Activated T-cell treated with anti-CD3 and anti-CD28 coated beads for 1 hour (primary cell): Measurements from ENCODE around the gene CD70.
A peak's percentile ranks its signal among the peaks of the same experiment; 100 is the strongest.
"Not testable (repeated sequence)": the region's sequence is repeated elsewhere in the genome, so short reads cannot be mapped to it uniquely, and the experiment has no call there.

ENCODE experiments used
- DNase-seq: peaks from one replicate; pipeline ENCODE4 v3.0.0-alpha.2; 2020; ENCODE audit warnings: low read depth

Gene CD70

DNA sequence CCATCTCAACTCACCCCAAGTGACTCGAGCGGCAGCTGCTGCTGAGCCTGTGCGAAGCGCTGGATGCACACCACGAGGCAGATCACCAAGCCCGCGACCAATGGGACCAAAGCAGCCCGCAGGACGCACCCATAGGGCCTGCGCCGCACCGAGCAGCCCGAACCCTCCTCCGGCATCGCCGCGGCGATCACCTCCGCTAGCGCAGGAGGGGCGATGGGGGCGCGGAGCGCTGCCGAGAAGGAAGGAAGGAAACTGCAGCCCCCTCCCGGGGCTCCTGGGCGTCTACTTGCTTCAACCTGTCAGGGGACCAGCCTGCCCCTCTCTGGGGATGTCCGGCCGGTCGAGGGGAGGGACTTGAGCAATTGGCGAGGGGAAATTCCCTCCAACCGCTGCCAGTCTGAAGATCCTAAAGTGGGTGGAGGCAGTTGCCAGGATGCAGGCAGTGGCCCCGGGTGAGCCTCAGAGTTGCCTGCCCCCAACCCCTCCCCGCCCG, at the start of gene CD70:
Gene CD70, minus strand, starts transcription at position 324 of the 493 bp plus-strand sequence. Its CDS starts 148 bp downstream, at position 176.
- DNase-seq = peak; percentile 20

- DNase-seq = not testable (repeated sequence)
Observed at GRCh38 chr19:6640333-6640732, 49.4 kb upstream of the CD70 start.

DNA sequence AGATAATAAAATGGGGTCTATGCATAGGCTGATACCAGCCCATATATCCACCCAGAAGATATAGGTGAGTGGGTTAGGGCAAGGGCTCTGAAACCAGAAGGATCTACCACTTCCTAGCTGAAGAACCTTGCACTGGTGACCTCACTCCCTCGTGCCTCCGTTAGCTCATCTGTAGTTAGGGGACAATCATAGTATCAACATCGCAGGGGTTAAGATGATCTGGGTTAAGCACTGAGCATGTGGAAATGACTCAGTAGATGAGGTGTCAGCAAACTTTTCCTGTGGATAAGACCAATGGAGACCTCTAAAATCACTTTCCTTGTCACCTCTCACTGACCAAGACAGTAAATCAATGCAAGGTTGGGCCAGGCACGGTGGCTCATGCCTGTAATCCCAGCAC, 48.5 kb upstream of the CD70 start:
- no peak for DNase-seq

GRCh38 chr19:6633456-6633813, 42.5 kb upstream of the CD70 start:
- DNase-seq = not testable (repeated sequence)

GRCh38 chr19:6632747-6633455, 42.0 kb upstream of the CD70 start:
- DNase-seq = peak; percentile 26

DNA sequence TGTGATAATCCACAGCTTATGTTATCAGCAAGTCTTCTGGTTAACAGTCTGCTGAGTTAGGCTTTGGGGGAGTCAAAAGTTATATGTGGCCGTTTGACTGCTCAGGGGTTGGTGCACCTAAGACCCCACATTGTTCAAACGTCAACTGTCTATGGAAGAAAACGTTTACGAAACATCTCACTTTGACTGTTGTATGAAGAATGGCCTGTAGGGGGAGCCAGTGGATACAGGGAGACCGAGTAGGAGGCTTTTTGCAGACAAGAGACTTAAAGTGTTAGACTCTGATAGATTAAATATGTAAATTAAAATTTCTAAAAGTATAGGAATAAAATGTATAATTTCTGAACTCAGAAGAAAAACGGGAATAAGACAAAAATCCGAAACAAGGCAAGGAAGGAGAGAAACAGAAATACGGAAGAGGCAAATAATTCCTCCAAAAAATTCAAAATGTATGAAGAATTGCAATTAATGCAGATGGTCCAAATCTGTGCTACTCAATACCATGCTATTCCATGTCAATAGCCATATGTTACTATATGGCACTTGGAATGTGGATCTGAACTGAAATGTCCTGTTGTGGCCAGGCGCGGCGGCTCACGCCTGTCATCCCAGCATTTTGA, 41.2 kb upstream of the CD70 start:
- DNase-seq = peak; percentile 80

DNA sequence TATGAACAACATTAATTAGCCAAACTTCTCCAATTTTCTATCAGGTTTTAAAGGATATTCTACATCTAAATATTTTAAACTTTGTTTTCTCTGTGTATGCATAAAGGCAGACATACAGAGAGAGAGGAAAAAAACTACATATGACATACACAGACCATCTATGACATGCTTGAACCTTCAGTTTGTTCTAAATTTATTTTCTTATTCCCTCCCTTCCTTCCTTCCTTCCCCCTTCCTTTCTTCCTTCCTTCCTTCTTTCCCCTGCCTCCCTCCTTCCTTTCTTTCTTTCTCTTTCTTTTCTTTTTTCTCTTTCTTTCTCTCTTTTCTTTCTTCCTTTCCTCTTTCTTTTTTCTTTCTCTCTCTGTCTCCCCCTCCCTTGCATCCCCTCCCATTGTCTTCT, 35.8 kb upstream of the CD70 start:
- no peak for DNase-seq

GRCh38 chr19:6617374-6617773, 26.4 kb upstream of the CD70 start:
- DNase-seq = no peak

- no peak for DNase-seq
Observed at GRCh38 chr19:6616011-6616410, 25.1 kb upstream of the CD70 start.

DNA sequence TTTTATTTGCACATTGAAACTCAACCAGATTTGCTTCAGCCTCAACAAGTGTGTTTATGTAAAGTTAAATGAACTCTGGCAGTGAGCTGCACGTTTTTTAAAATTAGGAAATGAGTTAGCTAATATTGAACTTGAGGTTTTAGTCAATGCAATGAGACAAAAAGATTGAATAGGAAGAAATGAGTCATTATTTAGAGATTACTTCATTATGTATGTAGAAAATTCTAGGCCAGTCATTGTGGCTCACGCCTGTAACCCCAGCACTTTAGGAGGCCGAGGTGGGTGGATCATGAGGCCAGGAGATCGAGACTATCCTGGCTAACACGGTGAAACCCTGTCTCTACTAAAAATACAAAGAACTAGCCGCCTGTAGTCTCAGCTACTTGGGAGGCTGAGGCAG, 22.8 kb upstream of the CD70 start:
- DNase-seq = no peak

- DNase-seq = no peak
Observed at GRCh38 chr19:6610934-6611852, 20.2 kb upstream of the CD70 start.

DNA sequence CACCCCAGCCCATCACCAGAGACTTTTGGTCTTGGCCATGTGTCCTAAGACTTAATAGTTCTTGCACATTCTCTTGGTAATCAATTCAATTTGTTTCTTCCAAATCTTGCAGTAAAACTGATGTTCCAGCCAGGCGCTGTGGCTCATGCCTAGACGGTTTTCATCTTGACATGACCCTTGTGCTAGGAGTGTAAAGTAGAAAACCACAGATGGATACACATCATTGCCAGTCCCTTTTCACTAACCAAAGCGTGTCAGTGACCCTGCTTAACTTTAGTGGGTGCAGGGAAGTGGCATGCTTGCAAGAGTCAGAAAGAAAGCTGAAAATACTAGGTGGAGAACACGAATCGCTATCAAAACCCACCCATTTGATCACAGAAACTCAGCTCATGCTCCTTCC, 18.0 kb upstream of the CD70 start:
- DNase-seq = no peak

GRCh38 chr19:6608146-6608545, 17.2 kb upstream of the CD70 start:
- DNase-seq = not testable (repeated sequence)

DNA sequence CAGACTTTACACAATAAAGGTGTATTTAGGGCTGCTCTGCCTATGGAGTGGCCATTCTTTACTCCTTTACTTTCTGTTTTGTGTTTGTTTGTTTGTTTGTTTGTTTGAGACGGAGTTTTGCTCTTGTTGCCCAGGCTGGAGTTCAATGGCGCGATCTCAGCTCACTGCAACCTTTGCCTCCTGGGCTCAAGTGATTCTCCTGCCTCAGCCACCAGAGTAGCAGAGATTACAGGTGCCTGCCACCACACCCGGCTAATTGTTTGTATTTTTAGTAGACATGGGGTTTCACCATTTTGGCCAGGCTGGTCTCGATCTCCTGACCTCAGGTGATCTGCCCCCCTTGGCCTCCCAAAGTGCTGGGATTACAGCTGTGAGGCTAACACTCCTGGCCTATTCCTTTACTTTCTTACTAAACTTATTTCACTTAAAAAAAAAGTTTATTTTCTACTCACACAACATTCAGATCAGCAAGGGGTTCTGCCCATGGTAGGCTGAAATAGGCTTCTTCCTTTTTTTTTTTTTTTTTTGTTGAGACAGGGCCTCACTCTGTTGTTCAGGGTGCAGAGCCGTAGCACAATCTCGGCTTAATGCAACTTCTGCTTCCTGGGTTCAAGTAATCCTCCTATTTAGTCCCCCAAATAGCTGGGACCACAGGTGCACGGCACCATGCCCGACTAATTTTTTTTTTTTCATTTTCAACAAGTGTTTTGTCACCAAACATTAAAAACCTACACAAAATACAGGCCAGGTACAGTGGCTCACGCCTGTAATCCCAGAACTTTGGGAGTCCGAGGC, 15.5 kb upstream of the CD70 start:
- not testable (repeated sequence) for DNase-seq

DNA sequence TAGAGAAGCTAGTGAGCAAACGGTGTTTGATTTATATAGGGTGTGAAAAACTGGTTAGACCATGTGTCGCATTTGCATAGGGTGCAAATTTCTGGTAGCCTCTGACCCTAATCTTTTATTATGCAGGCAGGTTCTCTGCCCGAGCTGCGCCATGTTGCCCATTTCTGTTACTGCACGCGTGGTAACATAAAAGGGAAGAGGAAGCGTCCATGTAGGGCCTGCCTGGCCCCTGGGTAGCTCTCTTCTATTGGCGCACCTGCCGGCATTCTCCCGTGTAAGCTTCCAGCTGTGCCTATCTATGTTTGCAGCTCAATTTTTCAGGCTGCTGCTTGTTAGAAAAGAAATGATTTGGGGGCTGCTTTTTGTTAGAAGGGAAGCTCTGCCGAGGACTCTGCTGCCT, 14.0 kb upstream of the CD70 start:
- no peak for DNase-seq

GRCh38 chr19:6602729-6603114, 11.8 kb upstream of the CD70 start:
- no peak for DNase-seq

DNA sequence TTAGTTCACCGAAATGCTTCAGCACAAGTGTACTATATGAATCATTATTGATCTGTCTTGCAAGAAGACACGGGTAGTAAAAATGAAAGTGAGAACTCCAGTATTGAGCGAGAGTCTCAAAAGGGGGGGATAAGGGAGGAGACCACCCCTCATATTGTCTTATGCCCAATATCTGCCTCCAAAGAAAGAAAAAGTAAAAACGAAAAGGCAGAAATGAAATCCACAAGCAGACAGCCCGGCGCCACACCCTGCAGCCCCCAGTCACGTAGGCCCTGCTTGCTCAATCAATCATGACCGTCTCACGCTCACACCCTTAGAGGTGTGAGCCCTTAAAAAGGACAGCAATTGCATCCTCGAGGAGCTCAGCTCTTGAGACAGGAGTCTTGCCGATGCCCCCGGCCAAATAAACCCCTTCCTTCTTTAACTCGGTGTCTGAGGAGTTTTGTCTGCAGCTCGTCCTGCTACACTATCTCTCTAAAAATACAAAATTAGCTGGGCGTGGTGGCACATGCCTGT, 10.6 kb upstream of the CD70 start:
- not testable (repeated sequence) for DNase-seq

GRCh38 chr19:6600951-6601536, 10.1 kb upstream of the CD70 start:
- DNase-seq = not testable (repeated sequence)

GRCh38 chr19:6599866-6600454, 9.0 kb upstream of the CD70 start:
- DNase-seq = no peak

DNA sequence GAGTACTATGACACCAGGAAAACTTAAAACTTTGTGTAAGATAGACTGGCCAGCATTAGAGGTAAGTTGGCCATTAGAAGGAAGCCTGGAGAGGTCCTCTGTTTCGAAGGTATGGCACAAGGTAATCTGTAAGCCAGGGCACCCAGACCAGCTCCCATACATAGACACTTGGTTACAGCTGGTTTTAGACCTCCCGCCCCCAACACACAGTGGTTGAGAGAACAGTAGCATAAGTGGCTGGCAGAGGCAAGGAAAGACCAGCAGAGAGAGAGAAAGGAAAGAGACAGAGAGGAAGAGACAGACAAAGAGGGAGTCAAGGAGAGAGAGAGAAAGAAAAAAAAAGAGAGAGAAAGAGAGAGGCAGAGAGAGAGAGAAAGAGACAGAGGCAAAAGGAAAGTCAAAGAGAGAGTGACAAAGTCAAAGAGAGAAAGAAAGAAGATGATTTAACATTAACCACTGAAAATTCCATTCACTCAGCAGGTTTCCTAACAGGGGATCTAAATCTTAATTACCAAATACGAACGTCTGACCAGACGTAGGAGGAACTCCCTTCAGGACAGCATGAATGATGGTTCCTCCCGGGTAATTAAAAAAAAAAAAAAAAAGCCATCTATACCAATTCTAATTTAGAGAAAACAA, 7.4 kb upstream of the CD70 start:
- DNase-seq = not testable (repeated sequence)
